GM18907 (cell line): ENCODE data around the gene DLGAP1.
"Not testable (repeated sequence)": the region's sequence is repeated elsewhere in the genome, so short reads cannot be mapped to it uniquely, and the experiment has no call there.

ENCODE experiments used
- ATAC-seq: cut with Tn5 transposase; IDR thresholded peaks from one replicate; pipeline ENCODE4 v1.9.1; 2021; ENCODE audit warnings: mild to moderate bottlenecking, moderate library complexity; ENCODE audit not compliant: unreplicated experiment

DLGAP1 gene

GRCh38 chr18:3599861-3600260 lies 855.2 kb downstream of the DLGAP1 start:
- no peak for ATAC-seq

DNA sequence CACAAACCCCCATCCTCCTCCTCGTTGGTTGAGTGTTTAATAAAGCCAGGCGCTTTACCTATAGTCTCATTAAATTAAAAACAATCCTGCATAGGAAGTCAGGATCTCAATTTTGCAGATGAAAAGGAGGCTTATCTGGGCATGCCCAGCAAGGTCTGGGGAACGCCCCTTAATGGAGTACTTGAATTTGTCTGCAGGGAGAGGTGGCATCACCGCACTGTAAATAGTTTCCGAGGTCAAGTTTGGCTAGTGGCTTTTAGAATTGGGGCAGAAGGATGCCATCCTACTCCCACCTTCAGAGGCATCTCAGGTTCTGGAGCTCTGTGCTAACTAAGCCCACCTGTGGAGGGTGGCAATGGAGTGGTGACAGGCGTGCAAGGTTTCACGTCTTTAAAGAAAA lies 855.9 kb downstream of the DLGAP1 start:
- ATAC-seq, result no peak

DNA sequence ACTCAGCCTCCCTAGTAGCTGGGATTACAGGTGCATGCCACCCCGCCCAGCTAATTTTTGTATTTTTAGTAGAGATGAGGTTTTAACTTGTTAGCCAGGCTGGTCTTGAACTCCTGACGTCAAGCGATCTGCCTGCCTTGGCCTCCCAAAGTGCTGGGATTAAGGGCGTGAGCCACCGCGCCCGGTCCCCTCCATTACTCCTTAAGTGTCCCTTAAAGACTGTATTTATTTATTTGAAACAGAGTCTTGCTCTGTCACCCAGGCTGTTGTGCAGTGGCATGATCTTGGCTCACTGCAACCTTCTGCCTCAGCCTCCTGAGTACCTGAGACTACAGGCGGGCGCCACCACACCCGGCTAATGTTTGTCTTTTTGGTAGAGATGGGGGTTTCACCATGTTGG lies 856.5 kb downstream of the DLGAP1 start:
- ATAC-seq, result no peak

GRCh38 chr18:3597409-3598357 lies 857.4 kb downstream of the DLGAP1 start:
- ATAC-seq, result no peak

DNA sequence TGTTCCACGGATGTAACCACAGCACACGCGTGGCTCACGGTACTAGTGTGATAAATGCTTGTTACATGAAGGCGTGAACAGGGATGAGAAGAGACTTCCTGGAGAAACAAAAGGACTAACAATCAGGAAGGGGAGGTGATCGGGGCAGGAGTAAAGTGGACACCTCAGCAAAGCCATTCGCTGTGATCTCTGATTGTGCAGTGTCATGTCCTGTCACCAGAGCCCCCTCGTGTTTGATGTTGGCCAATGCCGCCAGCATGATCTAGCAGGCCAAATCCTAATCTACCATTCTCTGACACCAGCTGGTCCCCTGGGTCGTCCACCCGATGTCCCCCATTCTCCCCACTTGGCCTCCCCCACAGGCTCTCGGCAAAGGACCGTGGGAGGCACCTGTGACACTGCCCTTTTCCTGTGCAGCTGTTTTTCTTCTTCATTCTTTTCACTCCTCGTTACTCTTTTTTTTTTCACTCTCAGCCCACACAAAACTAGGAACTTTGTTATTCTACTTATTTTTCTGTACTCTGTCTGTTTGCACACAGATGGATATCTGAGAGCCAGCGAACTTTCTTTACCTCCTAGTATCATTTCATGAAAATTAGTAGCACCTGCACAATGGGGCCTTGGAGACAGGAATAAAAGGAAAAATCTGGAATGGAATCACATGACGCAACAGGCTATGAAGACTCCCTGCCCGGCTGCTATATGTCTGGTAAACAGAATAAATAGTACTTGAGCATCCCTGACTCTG lies 858.3 kb downstream of the DLGAP1 start:
- ATAC-seq, result no peak

GRCh38 chr18:3596324-3596636 lies 858.8 kb downstream of the DLGAP1 start:
- no peak for ATAC-seq

DNA sequence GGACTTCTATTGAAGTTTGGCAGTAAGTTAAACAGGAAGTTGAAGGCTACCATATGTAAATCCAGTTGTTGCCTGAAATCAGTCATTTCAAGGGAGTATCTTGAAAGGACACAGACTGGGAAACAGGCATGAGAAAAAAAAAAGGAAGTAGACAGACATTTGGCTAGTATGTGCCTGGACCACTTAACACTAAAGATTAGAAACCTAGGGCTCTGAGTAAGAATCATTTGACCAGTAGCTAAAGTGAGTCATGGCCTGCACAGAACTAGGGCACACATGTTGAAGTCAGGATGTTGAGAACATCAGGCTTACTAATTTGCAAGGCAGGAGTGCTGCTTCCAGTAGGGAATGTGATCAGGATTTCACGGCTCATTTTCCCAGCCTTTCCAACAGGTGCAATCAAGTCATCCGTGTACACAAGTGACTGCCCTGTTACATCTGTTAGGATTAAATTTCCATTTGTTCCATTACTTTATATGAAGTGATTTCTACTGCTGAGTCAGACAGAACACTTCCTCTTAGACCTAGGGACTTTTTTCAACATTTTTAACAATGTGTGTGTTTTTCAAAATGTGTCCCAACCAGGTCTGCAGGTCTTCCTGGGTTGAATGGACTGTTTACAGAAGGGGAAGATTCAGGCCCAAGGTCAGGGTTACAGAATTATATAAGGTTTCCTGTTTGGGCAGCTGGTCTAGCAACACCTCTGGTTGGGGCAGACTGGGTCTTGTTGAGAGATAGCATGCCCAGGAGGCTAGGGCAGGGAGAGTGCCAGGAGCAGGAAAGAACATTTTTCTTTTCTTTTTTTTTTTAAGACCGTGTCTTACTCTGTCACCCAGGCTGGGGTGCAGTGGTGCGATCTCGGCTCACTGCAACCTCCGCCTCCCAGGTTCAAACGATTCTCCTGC lies 859.5 kb downstream of the DLGAP1 start:
- peak; percentile 51 for ATAC-seq

- no peak for ATAC-seq
Observed at GRCh38 chr18:3594760-3595368, 860.2 kb downstream of the DLGAP1 start.

DNA sequence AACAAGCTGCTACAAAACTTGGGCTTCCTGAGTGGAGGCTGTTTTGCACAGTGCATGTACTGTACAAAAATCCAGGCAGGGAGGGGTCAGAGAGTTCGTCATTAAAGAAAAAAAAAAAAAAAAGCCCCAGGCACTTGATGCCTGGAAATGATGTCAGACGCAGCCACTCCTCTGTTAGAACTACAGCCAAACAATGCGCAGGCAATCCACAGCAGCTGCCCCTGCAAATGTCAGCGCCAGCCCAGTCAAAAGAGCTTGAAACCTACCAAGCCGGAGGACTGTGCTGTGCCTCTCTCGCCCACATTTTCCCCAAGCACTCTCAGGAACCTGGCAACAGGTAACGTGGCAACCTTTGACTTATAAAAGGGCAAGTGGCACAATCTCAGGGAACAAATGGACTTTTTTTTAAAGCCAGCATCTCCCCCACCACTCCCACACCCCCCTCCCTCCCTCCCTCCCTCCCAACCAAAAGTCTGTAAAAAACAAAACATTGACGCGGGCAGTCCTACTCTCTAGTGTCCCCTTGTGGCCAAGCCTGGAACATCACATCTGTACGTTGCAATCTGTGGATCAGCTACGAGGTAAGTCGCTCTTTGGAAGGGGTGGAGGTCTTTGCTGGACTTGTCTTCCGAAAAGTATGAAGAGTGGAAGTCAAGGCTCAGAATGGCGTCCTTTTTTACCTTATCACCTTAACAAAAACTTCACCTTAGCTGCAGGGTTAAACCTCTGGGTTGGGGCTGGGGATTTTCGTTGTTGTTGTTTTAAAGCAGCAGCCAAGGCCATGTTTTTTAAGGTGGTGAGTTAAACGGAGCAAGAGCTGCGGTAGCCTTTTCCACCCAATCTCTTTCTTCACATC lies 861.0 kb downstream of the DLGAP1 start:
- ATAC-seq, result peak; percentile 80

- ATAC-seq, result peak; percentile 6
Observed at GRCh38 chr18:3593381-3593903, 861.7 kb downstream of the DLGAP1 start.

DNA sequence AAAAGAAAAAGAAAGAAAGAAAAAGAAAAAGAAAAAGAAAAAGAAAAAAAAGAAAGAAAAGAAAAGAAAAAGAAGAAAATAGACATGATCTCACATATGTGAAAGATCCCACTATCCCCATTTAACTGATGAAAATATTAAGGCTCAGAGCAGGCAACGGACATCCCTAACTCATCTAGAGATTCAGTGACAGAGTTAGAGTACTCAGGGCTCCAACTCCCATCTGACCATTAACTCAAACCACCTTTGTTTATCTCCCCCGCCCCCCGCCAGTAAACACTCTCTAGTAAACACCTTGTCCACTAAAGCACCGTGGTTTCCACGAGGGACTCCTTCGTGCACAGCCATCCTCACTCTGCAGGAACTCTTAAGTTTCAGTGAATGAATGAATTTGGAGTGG lies 862.2 kb downstream of the DLGAP1 start:
- no peak for ATAC-seq

DNA sequence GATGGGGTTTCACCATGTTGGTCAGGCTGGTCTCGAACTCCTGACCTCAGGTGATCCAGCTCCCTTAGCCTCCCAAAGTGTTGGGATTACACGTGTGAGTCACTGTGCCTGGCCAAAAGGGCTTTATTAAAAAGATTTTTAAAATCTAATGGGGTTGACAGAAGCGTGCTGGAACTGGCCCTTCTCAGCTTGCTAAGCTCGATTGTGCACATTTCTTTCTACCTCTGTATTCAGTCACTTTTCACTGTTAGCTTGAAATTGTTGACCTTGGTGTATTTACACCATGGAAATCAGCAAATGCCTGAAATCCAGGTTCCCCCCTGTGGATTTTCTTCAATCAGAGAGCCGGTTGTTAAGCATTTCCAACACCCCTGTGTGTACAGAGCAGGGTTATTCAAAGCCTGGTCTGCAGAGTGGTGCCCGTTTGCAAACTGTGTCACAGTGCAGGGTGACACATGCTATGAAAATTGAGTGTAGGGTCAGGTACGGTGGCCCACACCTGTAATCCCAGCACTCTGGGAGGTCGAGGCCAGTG lies 864.9 kb downstream of the DLGAP1 start:
- ATAC-seq, result no peak

DNA sequence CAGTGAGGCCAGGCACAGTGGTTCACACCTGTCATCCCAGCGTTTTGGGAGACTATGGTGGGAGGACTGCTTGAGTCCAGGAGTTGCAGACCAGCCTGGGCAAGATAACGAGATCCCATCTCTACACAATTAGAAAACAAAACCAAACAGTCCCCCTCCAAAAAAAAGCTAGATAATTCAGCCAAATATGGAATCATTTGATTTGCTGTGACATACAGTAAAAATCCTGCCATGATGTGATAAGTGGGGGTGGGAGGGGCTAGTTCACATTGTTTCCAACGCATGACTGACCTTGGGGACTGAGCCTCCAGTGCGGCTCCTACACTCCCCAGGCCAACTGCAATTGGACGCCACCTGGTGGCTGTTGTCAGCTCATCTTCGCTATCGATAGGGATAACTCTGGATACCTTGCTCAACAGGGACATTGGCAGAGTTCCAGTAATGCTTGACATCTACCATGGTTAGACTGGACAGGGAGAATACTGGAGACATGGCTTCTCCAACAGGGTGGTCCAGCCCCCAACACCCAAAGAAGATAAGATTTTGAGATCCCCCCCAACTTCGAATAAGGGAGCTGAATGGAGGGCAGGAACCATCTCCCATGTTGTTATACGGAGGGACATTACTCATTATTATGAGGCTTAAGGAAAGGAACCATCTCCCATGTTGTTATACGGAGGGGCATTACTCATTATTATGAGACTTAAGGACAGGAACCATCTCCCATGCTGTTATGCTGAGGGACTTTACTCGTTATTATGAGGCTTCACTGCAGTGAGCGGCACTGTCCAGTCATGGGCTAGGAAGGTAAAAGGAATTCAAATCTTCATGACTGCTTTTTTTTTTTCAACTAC lies 869.2 kb downstream of the DLGAP1 start:
- ATAC-seq, result peak; percentile 37

GRCh38 chr18:3584897-3585460 lies 870.1 kb downstream of the DLGAP1 start:
- ATAC-seq, result no peak

DNA sequence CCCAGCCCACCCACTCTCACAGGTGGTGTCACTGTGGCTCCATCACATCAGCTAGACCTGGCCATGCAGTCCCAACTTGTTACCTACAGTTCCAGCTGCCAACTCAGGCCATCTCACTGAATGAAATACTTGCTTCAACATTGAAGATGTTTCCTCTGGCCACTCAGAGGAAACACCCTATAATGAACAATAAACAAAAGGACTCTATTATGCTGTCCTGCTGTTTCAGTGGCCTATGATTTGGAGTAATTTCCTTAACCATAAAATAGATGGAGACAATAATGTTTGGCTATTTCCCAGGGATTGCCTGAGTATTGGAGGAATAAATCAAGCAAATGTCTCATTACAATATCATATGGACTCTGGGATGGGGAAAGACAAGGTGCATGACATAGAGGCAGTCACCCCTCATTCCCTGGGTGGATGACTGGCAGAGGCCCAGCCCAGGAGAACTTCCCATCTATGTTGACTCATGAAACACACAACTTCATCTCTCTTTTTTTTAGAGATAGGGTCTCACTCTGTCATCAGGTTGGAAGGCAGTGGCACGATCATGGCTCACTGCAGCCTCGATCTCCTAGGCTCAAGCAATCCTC lies 870.7 kb downstream of the DLGAP1 start:
- ATAC-seq, result no peak

- ATAC-seq, result no peak
Observed at GRCh38 chr18:3583873-3584247, 871.2 kb downstream of the DLGAP1 start.

DNA sequence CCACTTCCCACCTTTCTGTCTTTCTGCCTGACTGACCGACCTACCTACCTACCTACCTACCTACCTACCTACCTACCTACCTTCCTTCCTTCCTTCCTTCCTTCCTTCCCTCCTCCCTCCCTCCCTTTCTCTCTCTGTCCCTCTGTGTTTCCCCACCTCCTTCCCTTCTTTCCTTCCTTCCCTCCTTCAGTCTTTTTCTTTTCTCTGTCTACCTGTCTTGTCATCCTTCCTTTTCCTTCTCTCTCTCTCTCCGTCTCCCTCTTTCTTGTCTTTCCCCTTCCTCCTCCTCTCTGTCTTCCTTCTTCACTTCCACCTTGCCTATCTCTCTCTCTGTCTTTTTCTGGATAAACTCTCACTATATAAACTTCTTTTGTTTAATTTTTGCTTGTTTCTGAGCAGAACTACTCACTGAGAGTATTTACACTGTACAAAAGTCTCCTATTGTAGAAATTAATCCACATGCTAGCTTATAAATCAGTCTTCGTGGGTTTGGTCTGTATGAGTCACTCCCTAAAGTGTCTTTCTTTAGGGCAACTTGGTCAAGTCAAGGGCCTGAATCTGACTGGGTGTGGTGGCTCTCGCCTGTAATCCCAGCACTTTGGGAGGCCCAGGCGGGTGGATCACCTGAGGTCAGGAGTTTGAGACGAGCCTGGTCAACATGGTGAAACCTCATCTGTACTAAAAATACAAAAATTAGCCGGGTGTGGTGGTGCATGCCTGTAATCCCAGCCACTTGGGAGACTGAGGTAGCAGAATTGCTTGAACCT lies 871.8 kb downstream of the DLGAP1 start:
- not testable (repeated sequence) for ATAC-seq
